ENCODE data around the gene EVC. TPM values are rescaled to one million over a fixed set of nuclear protein-coding genes. Genes with fewer than 3 reads are reported as not detected.

The EVC gene
- total RNA-seq, 2 experiments from 2014 or later, result 2.2 to 4.0 TPM

- Mint-ChIP-seq H3K4me3 (no peak overlapping the region), H3K27me3 (no peaks in the 10 kb centered on the region), H3K9me3 (ENCODE audit: low read depth) (no peaks in the 10 kb centered on the region), H3K4me1 (no peaks in the 10 kb centered on the region), H3K27ac (no peak overlapping the region), H3K36me3 (no peaks in the 10 kb centered on the region)
- CTCF ChIA-PET, result no interaction called here
- ATAC-seq (no peak), DNase-seq (no peak)
Observed at GRCh38 chr4:5750946-5751665, 40.1 kb downstream of the EVC start.

- no peaks in the 10 kb centered on the region for H3K9me3 Mint-ChIP-seq (ENCODE audit: low read depth)
- no peak overlapping the region for H3K27ac Mint-ChIP-seq
- no peaks in the 10 kb centered on the region for H3K27me3 Mint-ChIP-seq
- DNase-seq, result no peak
- CTCF ChIA-PET, result no interaction called here
- H3K4me3 Mint-ChIP-seq, result no peak overlapping the region
- H3K36me3 Mint-ChIP-seq, result no peaks in the 10 kb centered on the region
- no peak for ATAC-seq
- no peaks in the 10 kb centered on the region for H3K4me1 Mint-ChIP-seq
Observed at GRCh38 chr4:5751666-5752375, 40.8 kb downstream of the EVC start.

- DNase-seq, result no peak
- Mint-ChIP-seq H3K36me3 (no peaks in the 10 kb centered on the region), H3K9me3 (ENCODE audit: low read depth) (no peaks in the 10 kb centered on the region), H3K27ac (no peak overlapping the region), H3K4me1 (no peaks in the 10 kb centered on the region), H3K27me3 (no peaks in the 10 kb centered on the region), H3K4me3 (no peak overlapping the region)
- CTCF ChIA-PET, result no interaction called here
- ATAC-seq, result no peak
Observed at GRCh38 chr4:5752376-5753184, 41.6 kb downstream of the EVC start.

- DNase-seq, result no peak
- ATAC-seq, result no peak
- Mint-ChIP-seq H3K4me1 (no peaks in the 10 kb centered on the region), H3K27ac (no peak overlapping the region), H3K9me3 (ENCODE audit: low read depth) (no peaks in the 10 kb centered on the region), H3K27me3 (no peaks in the 10 kb centered on the region), H3K36me3 (no peaks in the 10 kb centered on the region), H3K4me3 (no peak overlapping the region)
- CTCF ChIA-PET, result no interaction called here
Observed at GRCh38 chr4:5753366-5753765, 42.4 kb downstream of the EVC start.

GRCh38 chr4:5753766-5754528 lies 42.9 kb downstream of the EVC start:
- H3K27ac Mint-ChIP-seq, result no peak overlapping the region
- H3K9me3 Mint-ChIP-seq (ENCODE audit: low read depth), result no peaks in the 10 kb centered on the region
- no peak overlapping the region for H3K4me3 Mint-ChIP-seq
- CTCF ChIA-PET, result no interaction called here
- no peaks in the 10 kb centered on the region for H3K27me3 Mint-ChIP-seq
- peaks cover 5% of the 10 kb centered on the region for H3K4me1 Mint-ChIP-seq
- ATAC-seq (no peak), DNase-seq (no peak)
- no peaks in the 10 kb centered on the region for H3K36me3 Mint-ChIP-seq

GRCh38 chr4:5754529-5754881 lies 43.5 kb downstream of the EVC start:
- DNase-seq (no peak), ATAC-seq (no peak)
- no peak overlapping the region for H3K4me3 Mint-ChIP-seq
- no peaks in the 10 kb centered on the region for H3K36me3 Mint-ChIP-seq
- CTCF ChIA-PET, result no interaction called here
- H3K9me3 Mint-ChIP-seq (ENCODE audit: low read depth), result no peaks in the 10 kb centered on the region
- H3K27me3 Mint-ChIP-seq, result no peaks in the 10 kb centered on the region
- H3K27ac Mint-ChIP-seq, result no peak overlapping the region
- peaks cover 6% of the 10 kb centered on the region for H3K4me1 Mint-ChIP-seq

GRCh38 chr4:5755161-5755560 lies 44.2 kb downstream of the EVC start:
- H3K4me1 Mint-ChIP-seq, result peaks cover 6% of the 10 kb centered on the region
- CTCF ChIA-PET, result no interaction called here
- H3K36me3 Mint-ChIP-seq, result no peaks in the 10 kb centered on the region
- H3K27me3 Mint-ChIP-seq, result no peaks in the 10 kb centered on the region
- no peak for DNase-seq
- ATAC-seq, result no peak
- H3K27ac Mint-ChIP-seq, result no peak overlapping the region
- H3K4me3 Mint-ChIP-seq, result no peak overlapping the region
- no peaks in the 10 kb centered on the region for H3K9me3 Mint-ChIP-seq (ENCODE audit: low read depth)

- ATAC-seq (no peak), DNase-seq (peak; percentile 12)
- no peaks in the 10 kb centered on the region for H3K27me3 Mint-ChIP-seq
- no peak overlapping the region for H3K27ac Mint-ChIP-seq
- CTCF ChIA-PET, result no interaction called here
- H3K4me1 Mint-ChIP-seq, result peaks cover 6% of the 10 kb centered on the region
- H3K9me3 Mint-ChIP-seq (ENCODE audit: low read depth), result no peaks in the 10 kb centered on the region
- no peak overlapping the region for H3K4me3 Mint-ChIP-seq
- no peaks in the 10 kb centered on the region for H3K36me3 Mint-ChIP-seq
Observed at GRCh38 chr4:5755679-5756078, 44.7 kb downstream of the EVC start.

GRCh38 chr4:5756271-5756670 lies 45.3 kb downstream of the EVC start:
- Mint-ChIP-seq H3K9me3 (ENCODE audit: low read depth) (no peaks in the 10 kb centered on the region), H3K27me3 (no peaks in the 10 kb centered on the region), H3K4me1 (peaks cover 6% of the 10 kb centered on the region), H3K36me3 (no peaks in the 10 kb centered on the region), H3K4me3 (no peak overlapping the region), H3K27ac (no peak overlapping the region)
- ATAC-seq, result no peak
- no peak for DNase-seq
- CTCF ChIA-PET, result no interaction called here

- Mint-ChIP-seq H3K4me3 (no peak overlapping the region), H3K36me3 (no peaks in the 10 kb centered on the region), H3K9me3 (ENCODE audit: low read depth) (no peaks in the 10 kb centered on the region), H3K27me3 (no peaks in the 10 kb centered on the region), H3K4me1 (peaks cover 6% of the 10 kb centered on the region), H3K27ac (no peak overlapping the region)
- CTCF ChIA-PET, result no interaction called here
- ATAC-seq, result no peak
- DNase-seq, result no peak
Observed at GRCh38 chr4:5757091-5757490, 46.1 kb downstream of the EVC start.

GRCh38 chr4:5757536-5757935 lies 46.5 kb downstream of the EVC start:
- H3K9me3 Mint-ChIP-seq (ENCODE audit: low read depth), result no peaks in the 10 kb centered on the region
- no peak for ATAC-seq
- no peaks in the 10 kb centered on the region for H3K36me3 Mint-ChIP-seq
- no peak for DNase-seq
- H3K27ac Mint-ChIP-seq, result no peak overlapping the region
- no peaks in the 10 kb centered on the region for H3K27me3 Mint-ChIP-seq
- H3K4me1 Mint-ChIP-seq, result peaks cover 6% of the 10 kb centered on the region
- H3K4me3 Mint-ChIP-seq, result no peak overlapping the region
- CTCF ChIA-PET, result no interaction called here

- ATAC-seq (no peak), DNase-seq (no peak)
- CTCF ChIA-PET, result no interaction called here
- Mint-ChIP-seq H3K4me1 (peaks cover 6% of the 10 kb centered on the region), H3K36me3 (no peaks in the 10 kb centered on the region), H3K27ac (no peak overlapping the region), H3K4me3 (no peak overlapping the region), H3K9me3 (ENCODE audit: low read depth) (no peaks in the 10 kb centered on the region), H3K27me3 (no peaks in the 10 kb centered on the region)
Observed at GRCh38 chr4:5757954-5758353, 47.0 kb downstream of the EVC start.

- CTCF ChIA-PET, result no interaction called here
- no peaks in the 10 kb centered on the region for H3K36me3 Mint-ChIP-seq
- peaks cover 6% of the 10 kb centered on the region for H3K4me1 Mint-ChIP-seq
- H3K27ac Mint-ChIP-seq, result no peak overlapping the region
- ATAC-seq (peak; percentile 89), DNase-seq (peak; percentile 59)
- H3K9me3 Mint-ChIP-seq (ENCODE audit: low read depth), result no peaks in the 10 kb centered on the region
- H3K4me3 Mint-ChIP-seq, result no peak overlapping the region
- H3K27me3 Mint-ChIP-seq, result no peaks in the 10 kb centered on the region
Observed at GRCh38 chr4:5758741-5759140, 47.7 kb downstream of the EVC start.

All from activated CD8-positive, alpha-beta memory T cell treated with anti-CD3 and anti-CD28 coated beads, Interleukin-2, amount 10 ng/mL, durations not matched to agents 7 days and 5 days (primary cell).